K562 (cell line): ENCODE data around the gene RBM19. TPM values are rescaled to one million over a fixed set of nuclear protein-coding genes. Genes with fewer than 3 reads are reported as not detected.

Experiments
- ATAC-seq: fragments of 200-7000 bp; cut with Tn5 transposase; 3 replicates; pipeline ENCODE4 v1.9.1; 2020; ENCODE audit warnings: moderate library complexity
- BruUV-seq: library from RNA; stranded (reverse); fragments of 400-500 nt; replicated peaks from 2 replicates; lab custom pipeline; 2021; lab: Mats Ljungman, UMichigan
- CTCF ChIA-PET: fragments of 300-600 bp; formaldehyde crosslinking; extraction: SDS; loops from one replicate; lab custom pipeline; 2021; ENCODE audit warnings: low intra/inter-chr PET ratio; lab: Yijun Ruan, JAX
- POLR2A ChIA-PET: fragments of 300-600, 350-650 bp; sonication (Branson Sonifier 250); formaldehyde crosslinking; extraction: SDS; loops from one replicate; lab custom pipeline; 2021; ENCODE audit warnings: antibody characterized with exemption, inconsistent platforms; lab: Yijun Ruan, JAX
- DNase-seq, 4 experiments: peaks; one replicate each; pipeline versions ENCODE4 v3.0.0 to v3.0.0-alpha.2; 2011 to 2018; ENCODE audit warnings: low spot score in 3 of 4, mixed read lengths in 3 of 4; ENCODE audit errors: extremely low read depth in 1 of 4
- FAIRE-seq: peaks from 2 replicates; lab custom pipeline; 2011; peaks lifted over from hg19 to GRCh38; lab: Jason Lieb, UNC
- H2AFZ ChIP-seq: 2 replicates; pipeline ENCODE4 v1.6.0; 2011; ENCODE audit warnings: low read depth, low read length, control low read depth, inconsistent platforms
- H3K27ac ChIP-seq: fragments of 200-600 bp; 3 replicates; pipeline ENCODE4 v1.8.0; 2011; ENCODE audit warnings: low read depth, mild to moderate bottlenecking, control low read depth, inconsistent platforms, low read length, moderate library complexity, mixed read lengths; ENCODE audit errors: extremely low read depth
- H3K27me3 ChIP-seq, 2 experiments: fragments of 300-600 bp in 1 of 2; 2 replicates in 1 of 2; 3 replicates in 1 of 2; pipeline versions ENCODE4 v1.6.0 to v1.8.0; 2011; ENCODE audit warnings: inconsistent platforms in 2 of 2, low read length in 2 of 2, mild to moderate bottlenecking in 1 of 2, mixed read lengths in 1 of 2, moderate library complexity in 1 of 2; ENCODE audit not compliant: control insufficient read depth in 2 of 2, insufficient read depth in 2 of 2
- H3K36me3 ChIP-seq: fragments of 300-600 bp; 3 replicates; pipeline ENCODE4 v1.8.0; 2011; ENCODE audit warnings: mild to moderate bottlenecking, low read length, inconsistent platforms; ENCODE audit not compliant: control insufficient read depth, insufficient read depth
- H3K4me1 ChIP-seq, 2 experiments: fragments of 200-600 bp in 1 of 2; replicated peaks in 1 of 2; 2 replicates in 1 of 2; 3 replicates in 1 of 2; pipeline versions ENCODE4 v1.5.1 to v1.8.0; 2011; ENCODE audit warnings: inconsistent platforms in 2 of 2, low read length in 2 of 2, mild to moderate bottlenecking in 1 of 2, mixed read lengths in 1 of 2, moderate library complexity in 1 of 2; ENCODE audit not compliant: control insufficient read depth in 2 of 2, insufficient read depth in 2 of 2
- H3K4me2 ChIP-seq: 2 replicates; pipeline ENCODE4 v1.6.1; 2011; ENCODE audit warnings: low read length, control low read depth, inconsistent platforms, mixed read lengths; ENCODE audit not compliant: insufficient read depth
- H3K4me3 ChIP-seq: fragments of 200-600 bp; sonication (generic), shearing (Covaris generic); 2 replicates; pipeline ENCODE4 v1.5.1; 2016; ENCODE audit warnings: control low read depth, inconsistent platforms
- H3K79me2 ChIP-seq: fragments of 200-600 bp; 3 replicates; pipeline ENCODE4 v1.8.0; 2011; ENCODE audit warnings: low read length, inconsistent platforms; ENCODE audit not compliant: control insufficient read depth, insufficient read depth
- H3K9ac ChIP-seq, 2 experiments: 2 replicates each; pipeline versions ENCODE4 v1.6.0 to v1.6.1; 2011; ENCODE audit warnings: low read depth in 2 of 2, low read length in 2 of 2, control low read depth in 1 of 2, inconsistent platforms in 1 of 2, mild to moderate bottlenecking in 1 of 2, mixed read lengths in 1 of 2; ENCODE audit not compliant: insufficient read depth in 1 of 2
- H3K9me1 ChIP-seq: one replicate; pipeline ENCODE4 v1.6.0; 2011; ENCODE audit warnings: inconsistent platforms, mild to moderate bottlenecking, low read length, moderate library complexity; ENCODE audit not compliant: control insufficient read depth, insufficient read depth
- H3K9me3 ChIP-seq: replicated peaks from 2 replicates; pipeline ENCODE4 v1.5.1; 2011; ENCODE audit warnings: low read depth, low read length, inconsistent platforms; ENCODE audit not compliant: control insufficient read depth, insufficient read depth
- H4K20me1 ChIP-seq: replicated peaks from 2 replicates; pipeline ENCODE4 v1.6.1; 2011; ENCODE audit warnings: low read length, inconsistent platforms, mixed read lengths; ENCODE audit not compliant: control insufficient read depth, insufficient read depth
- CBX1 ChIP-seq: sonication (generic); IDR thresholded peaks from 2 replicates; pipeline ENCODE4 v1.6.1; 2016; ENCODE audit warnings: antibody characterized with exemption, low read depth, mild to moderate bottlenecking
- CREB3 ChIP-seq: fragments of 450-650 bp; conservative IDR thresholded peaks from 2 replicates; pipeline ENCODE4 v1.6.1; 2016; ENCODE audit warnings: missing genetic modification characterization, low read depth, mild to moderate bottlenecking, missing compliant biosample characterization, moderate library complexity
- FOXK2 ChIP-seq, 2 experiments: fragments of 450-650 bp; IDR thresholded peaks in 1 of 2; conservative IDR thresholded peaks in 1 of 2; 2 replicates each; pipeline ENCODE4 v1.6.1; 2016; ENCODE audit warnings: low read depth in 2 of 2, mild to moderate bottlenecking in 1 of 2
- MTA1 ChIP-seq: fragments of 450-650 bp; IDR thresholded peaks from 2 replicates; pipeline ENCODE4 v1.6.1; 2017; ENCODE audit warnings: borderline replicate concordance
- PCBP1 ChIP-seq: fragments of 200-400 bp; formaldehyde crosslinking; IDR thresholded peaks from 2 replicates; pipeline ENCODE4 v1.6.1; 2018; ENCODE audit warnings: mild to moderate bottlenecking, low read depth, low read length; ENCODE audit not compliant: poor library complexity, severe bottlenecking
- POU5F1 ChIP-seq: fragments of 150-350 bp; IDR thresholded peaks from 2 replicates; pipeline ENCODE4 v1.6.1; 2014; ENCODE audit warnings: borderline replicate concordance, low read length, low read depth, mild to moderate bottlenecking; ENCODE audit not compliant: partially characterized antibody
- RBM15 ChIP-seq: fragments of 200-400 bp; formaldehyde crosslinking; IDR thresholded peaks from 2 replicates; pipeline ENCODE4 v1.6.1; 2018; ENCODE audit warnings: mild to moderate bottlenecking, low read length, moderate library complexity; ENCODE audit not compliant: insufficient read depth
- SREBF1 ChIP-seq: fragments of 150-350 bp; IDR thresholded peaks from 2 replicates; pipeline ENCODE4 v1.6.1; 2014; ENCODE audit warnings: antibody characterized with exemption, low read depth, low read length, borderline replicate concordance
- ZNF197 ChIP-seq: fragments of 200-800 bp; sonication (Bioruptor generic); IDR thresholded peaks from 2 replicates; pipeline ENCODE4 v1.6.1; 2016; ENCODE audit warnings: low read depth, missing genetic modification characterization, missing compliant biosample characterization
- ZNF699 ChIP-seq: fragments of 250-450 bp; sonication (Bioruptor Pico); IDR thresholded peaks from 2 replicates; pipeline ENCODE4 v1.8.0; 2021; ENCODE audit warnings: mild to moderate bottlenecking, moderate library complexity; ENCODE audit not compliant: insufficient replicate concordance
- WGBS: fragments of 100-300 bp; shearing (Covaris generic); methylation state at CpG from one replicate; pipeline ENCODE4 v1.1.6; 2016; ENCODE audit warnings: low coverage, mixed read lengths; ENCODE audit not compliant: insufficient coverage; ENCODE audit errors: missing lambda C conversion rate; 5-methylcytosine and 5-hydroxymethylcytosine counted together
- in situ Hi-C: fragments of 300-500 bp; cut with MboI; formaldehyde crosslinking; loops from 4 replicates; pipeline ENCODE4 v1.15.0; 2018; ENCODE audit warnings: inconsistent platforms, mixed read lengths
- intact Hi-C: fragments of 100-400 bp; cut with micrococcal nuclease; formaldehyde crosslinking; loops from 2 replicates; pipeline ENCODE4 v1.14.2; 2022
- polyA plus RNA-seq, 8 experiments: library from polyadenylated mRNA; depleted of rRNA in 4 of 8; stranded (reverse) in 5 of 8; unstranded in 3 of 8; fragments of >200 nt; fragmentation: Nextera tagmentation in 2 of 8; fragmentation: Illumina TruSeq in 1 of 8; extraction: Ambion mirVana in 2 of 8; extraction: Trizol in 1 of 8; gene quantifications; 2 replicates each; pipeline versions ENCODE4 v1.2.1 to v1.2.3, GENCODE V29; 2011 to 2014; ENCODE audit warnings: inconsistent platforms in 1 of 8, missing spikeins in 1 of 8
- total RNA-seq, 7 experiments: library from RNA; depleted of rRNA in 6 of 7; stranded (reverse); fragments of >200 nt in 6 of 7; fragmentation: Illumina TruSeq in 2 of 7; extraction: Trizol in 2 of 7; gene quantifications; 2 replicates each; pipeline versions ENCODE4 v1.2.1 to v1.2.3, GENCODE V29; 2011 to 2021; ENCODE audit warnings: low replicate concordance in 1 of 7
- TF ChIP-seq, protein P1 (sequence below): sonication (generic); formaldehyde crosslinking; IDR thresholded peaks from 2 replicates; pipeline ENCODE4 v1.8.1; 2023; ENCODE audit warnings: mild to moderate bottlenecking, missing genetic modification reagents
- TF ChIP-seq, protein P2 (sequence below): fragments of 200-400 bp; formaldehyde crosslinking; IDR thresholded peaks from 2 replicates; pipeline ENCODE4 v1.6.1; 2017; ENCODE audit warnings: mild to moderate bottlenecking, low read depth, low read length, moderate library complexity

The RBM19 gene
- total and polyA plus RNA-seq, 9 of the 15 experiments (the other 6 are each of a cell fraction or from before 2014, with no cell fraction given) = 16.0 to 58.4 (median 37.9) TPM

- DNase-seq (no peak), FAIRE-seq (no peak), ATAC-seq (no peak)
- 0 out of 2 replicates have a peak, but pooled peaks cover 5% of the 10 kb centered on the region for H4K20me1 ChIP-seq
- no peaks in the 10 kb centered on the region for H3K4me1 ChIP-seq
- H3K79me2 ChIP-seq = no peaks in the 10 kb centered on the region
- WGBS = 0% methylated on average over 4 of the region's 4 CpGs
- no peaks in the 10 kb centered on the region; a peak in 1 of 5 replicates for H3K27me3 ChIP-seq
- BruUV-seq = no TSS peak
- no peak overlapping the region for H3K4me3 ChIP-seq
- in situ Hi-C loops (loop anchor here (10.0 to 25.0 kb wide), 3 partner anchors 521 to 1953 kb away; no protein-coding TSS in a partner anchor), intact Hi-C loops (loop anchor here (10.0 kb wide), 1 partner anchor 1771 kb away; no protein-coding TSS in a partner anchor)
- ChIA-PET CTCF (no interaction called here), POLR2A (interaction anchor here (0.6 to 0.8 kb wide), 2 partner anchors 12 to 495 kb away, joined by 3 to 4 read pairs; no protein-coding TSS in a partner anchor)
- H3K36me3 ChIP-seq = no peaks in the 10 kb centered on the region
- no peaks in the 10 kb centered on the region for H3K9me3 ChIP-seq
- TF ChIP-seq RBM15 (no peak), CBX1 (no peak), SREBF1 (no peak), POU5F1 (no peak), ZNF197 (CRISPR knock-in tag) (no peak), FOXK2 (conservative IDR thresholded peaks at IDR 0.05 in 1 of 2, IDR thresholded peaks at IDR 0.05 in 1 of 2; ENCODE audit: low read depth in 2 of 2) (no peak), ZNF699 (CRISPR knock-in tag) (no peak), PCBP1 (no peak), MTA1 (no peak), CREB3 (tag) (no peak)
- TF ChIP-seq, protein P1, sequence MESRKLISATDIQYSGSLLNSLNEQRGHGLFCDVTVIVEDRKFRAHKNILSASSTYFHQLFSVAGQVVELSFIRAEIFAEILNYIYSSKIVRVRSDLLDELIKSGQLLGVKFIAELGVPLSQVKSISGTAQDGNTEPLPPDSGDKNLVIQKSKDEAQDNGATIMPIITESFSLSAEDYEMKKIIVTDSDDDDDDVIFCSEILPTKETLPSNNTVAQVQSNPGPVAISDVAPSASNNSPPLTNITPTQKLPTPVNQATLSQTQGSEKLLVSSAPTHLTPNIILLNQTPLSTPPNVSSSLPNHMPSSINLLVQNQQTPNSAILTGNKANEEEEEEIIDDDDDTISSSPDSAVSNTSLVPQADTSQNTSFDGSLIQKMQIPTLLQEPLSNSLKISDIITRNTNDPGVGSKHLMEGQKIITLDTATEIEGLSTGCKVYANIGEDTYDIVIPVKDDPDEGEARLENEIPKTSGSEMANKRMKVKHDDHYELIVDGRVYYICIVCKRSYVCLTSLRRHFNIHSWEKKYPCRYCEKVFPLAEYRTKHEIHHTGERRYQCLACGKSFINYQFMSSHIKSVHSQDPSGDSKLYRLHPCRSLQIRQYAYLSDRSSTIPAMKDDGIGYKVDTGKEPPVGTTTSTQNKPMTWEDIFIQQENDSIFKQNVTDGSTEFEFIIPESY (CRISPR knock-in tag) = no peak
- TF ChIP-seq, protein P2, sequence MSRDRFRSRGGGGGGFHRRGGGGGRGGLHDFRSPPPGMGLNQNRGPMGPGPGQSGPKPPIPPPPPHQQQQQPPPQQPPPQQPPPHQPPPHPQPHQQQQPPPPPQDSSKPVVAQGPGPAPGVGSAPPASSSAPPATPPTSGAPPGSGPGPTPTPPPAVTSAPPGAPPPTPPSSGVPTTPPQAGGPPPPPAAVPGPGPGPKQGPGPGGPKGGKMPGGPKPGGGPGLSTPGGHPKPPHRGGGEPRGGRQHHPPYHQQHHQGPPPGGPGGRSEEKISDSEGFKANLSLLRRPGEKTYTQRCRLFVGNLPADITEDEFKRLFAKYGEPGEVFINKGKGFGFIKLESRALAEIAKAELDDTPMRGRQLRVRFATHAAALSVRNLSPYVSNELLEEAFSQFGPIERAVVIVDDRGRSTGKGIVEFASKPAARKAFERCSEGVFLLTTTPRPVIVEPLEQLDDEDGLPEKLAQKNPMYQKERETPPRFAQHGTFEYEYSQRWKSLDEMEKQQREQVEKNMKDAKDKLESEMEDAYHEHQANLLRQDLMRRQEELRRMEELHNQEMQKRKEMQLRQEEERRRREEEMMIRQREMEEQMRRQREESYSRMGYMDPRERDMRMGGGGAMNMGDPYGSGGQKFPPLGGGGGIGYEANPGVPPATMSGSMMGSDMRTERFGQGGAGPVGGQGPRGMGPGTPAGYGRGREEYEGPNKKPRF = no peak
- no peak overlapping the region for H3K27ac ChIP-seq
- H2AFZ ChIP-seq = no peak overlapping the region
- no peak overlapping the region for H3K9ac ChIP-seq
- H3K4me2 ChIP-seq = no peak overlapping the region
- H3K9me1 ChIP-seq = no peaks in the 10 kb centered on the region
Measured at GRCh38 chr12:113983777-113984448, 17.8 kb upstream of the RBM19 start.
